Measurements from ENCODE around the gene ABHD4. TPM values are rescaled to one million over a fixed set of nuclear protein-coding genes. Genes with fewer than 3 reads are reported as not detected.
"Not testable (repeated sequence)": the region's sequence is repeated elsewhere in the genome, so short reads cannot be mapped to it uniquely, and the experiment has no call there.

Gene ABHD4
- total RNA-seq, 1 donor from 2014 or later, result 5.4 TPM

DNA sequence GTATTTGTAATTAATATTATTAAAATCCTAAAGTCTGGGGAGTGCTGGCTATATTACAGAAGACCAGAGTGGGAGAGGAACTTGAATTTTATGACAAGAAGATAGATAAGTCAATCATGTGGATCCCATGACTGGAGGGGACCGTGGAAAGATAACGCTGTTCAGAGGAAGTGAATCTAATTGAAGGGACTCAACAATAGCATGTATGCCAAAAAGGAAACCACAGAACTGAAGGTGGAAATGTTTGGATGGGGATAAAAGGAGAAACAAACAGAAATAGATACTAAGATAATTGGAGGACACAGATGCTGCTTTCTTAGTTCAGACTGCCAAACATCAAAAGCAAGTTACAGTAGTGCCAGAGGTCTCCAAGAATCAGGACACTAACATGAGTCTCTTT, 24.9 kb downstream of the ABHD4 start:
- DNase-seq (ENCODE audit: low read depth in 2 of 2), result peak; percentile 12 to 79

- DNase-seq (ENCODE audit: low read depth in 2 of 2), result no peak
These were observed 28.5 kb downstream of the ABHD4 start for GRCh38 chr14:22626590-22626989.

DNA sequence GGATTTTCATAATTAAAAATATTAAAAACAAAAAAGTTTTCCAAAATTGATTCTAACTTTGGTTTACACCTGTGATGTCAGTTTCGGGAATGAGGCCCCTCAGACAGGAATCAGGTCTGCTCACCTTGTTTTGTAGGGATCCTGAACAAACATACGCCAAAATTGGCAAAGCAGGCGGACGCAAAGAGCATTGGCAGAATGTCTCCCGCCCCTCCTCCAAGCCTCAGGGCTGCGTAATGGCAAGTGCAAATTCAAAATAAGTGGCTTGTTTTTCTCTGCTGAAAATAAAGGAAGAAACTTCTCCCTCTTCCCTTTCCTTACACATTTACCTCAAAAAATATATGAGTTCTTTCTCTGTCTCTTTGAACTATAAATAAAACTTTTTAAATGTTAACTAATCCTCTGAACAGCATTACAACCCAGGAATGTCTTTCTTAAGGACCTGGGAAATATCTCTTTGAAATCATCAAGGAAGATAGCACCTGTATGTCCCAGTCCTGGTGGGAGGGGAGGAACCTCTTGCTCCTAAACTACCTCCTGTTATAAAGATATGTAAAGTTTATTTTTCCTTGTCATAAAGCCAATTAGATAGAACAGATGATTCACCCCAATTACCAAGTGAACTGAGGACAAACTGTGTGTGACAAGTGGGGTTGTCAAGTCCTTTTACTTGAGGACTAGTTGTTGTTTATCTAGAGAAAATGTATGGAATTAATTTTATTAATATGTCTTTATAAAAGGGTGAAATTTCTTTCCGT, 29.6 kb downstream of the ABHD4 start:
- no peak for DNase-seq (ENCODE audit: low read depth in 2 of 2)

DNA sequence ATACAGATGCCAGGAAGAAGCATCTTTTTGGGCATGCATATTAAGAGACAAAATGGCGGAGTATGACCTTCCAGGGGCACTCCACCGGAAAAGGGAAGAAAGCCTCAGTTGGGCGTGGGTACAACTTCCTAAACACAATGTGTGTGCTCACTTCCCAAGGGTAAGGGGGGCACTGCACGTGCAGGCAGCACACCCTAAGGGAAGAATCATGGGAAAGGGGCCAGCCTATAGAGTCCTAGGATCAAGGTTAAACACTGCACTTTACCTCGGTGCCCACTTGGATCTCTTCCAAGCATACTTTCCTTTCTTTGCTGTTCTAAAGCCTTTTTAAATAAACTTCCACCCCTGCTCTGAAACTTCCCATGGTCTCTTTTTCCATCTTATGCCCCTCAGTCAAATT, 31.3 kb downstream of the ABHD4 start:
- DNase-seq (ENCODE audit: low read depth in 2 of 2), result no peak

GRCh38 chr14:22630066-22630465, 32.0 kb downstream of the ABHD4 start:
- no peak for DNase-seq (ENCODE audit: low read depth in 2 of 2)

DNA sequence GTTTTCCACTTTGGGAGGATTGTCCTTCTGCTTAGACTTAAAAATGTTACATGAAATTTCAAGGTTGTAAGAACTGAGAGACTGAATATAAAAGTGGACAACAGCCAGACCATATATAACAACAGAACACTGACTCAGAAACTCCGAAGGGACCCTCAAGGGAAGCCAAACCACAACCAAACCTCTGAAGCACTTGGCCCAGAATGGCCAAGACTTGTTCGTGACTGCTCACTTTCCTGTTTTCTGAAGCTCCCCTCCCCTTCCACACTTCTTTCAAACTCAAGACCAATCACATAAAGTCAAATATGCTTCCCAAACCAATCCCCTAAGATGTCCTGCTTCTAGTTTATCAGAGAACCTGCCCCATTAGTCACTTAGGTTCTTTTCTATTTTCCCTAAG, 32.4 kb downstream of the ABHD4 start:
- DNase-seq (ENCODE audit: low read depth in 2 of 2), result no peak

DNA sequence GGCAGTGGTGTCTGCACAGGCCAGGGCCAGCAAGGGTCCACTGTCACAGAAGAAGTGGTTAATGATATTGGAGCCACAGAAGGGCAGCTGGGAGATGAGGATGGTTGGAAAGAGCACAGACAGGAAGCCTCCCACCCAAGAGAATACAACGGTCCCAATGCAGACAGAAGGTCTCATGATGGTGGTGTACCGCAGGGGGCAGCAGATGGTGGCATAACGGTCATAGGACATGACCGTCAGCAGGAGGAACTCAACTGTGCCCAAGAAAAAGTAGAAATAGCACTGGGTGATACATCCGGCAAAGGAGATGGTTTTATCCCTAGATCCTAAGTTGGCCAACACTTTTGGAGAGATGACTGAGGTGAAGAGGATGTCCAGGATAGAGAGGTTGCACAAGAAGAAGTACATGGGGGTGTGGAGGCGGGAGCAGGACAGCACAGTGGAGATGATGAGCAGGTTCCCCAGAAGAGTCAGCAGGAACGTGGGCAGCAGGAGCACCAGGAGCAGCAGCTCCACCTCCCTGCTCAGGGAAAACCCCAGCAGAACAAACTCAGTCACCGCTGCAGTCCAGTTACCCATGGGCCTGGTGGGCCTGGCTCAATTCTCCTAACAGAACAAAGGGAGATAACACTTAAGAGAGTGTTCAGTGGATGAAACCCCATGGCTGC, 36.3 kb downstream of the ABHD4 start:
- DNase-seq (ENCODE audit: low read depth in 2 of 2), result no peak

DNA sequence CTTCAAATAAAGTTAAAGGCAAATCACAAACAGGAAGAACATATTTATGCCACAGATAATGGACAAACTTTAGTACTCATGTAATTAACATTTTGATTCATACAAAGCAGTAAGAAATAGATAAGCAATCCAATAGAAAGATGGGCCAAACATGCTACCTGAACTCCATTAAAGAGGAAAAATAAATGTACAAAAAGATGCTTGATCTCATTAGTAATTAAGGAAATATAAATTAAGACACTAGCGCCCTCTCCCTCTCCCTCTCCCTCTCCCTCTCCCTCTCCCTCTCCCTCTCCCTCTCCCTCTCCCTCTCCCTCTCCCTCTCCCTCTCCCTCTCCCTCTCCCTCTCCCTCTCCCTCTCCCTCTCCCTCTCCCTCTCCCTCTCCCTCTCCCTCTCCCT, 37.9 kb downstream of the ABHD4 start:
- not testable (repeated sequence) for DNase-seq (ENCODE audit: low read depth in 2 of 2)

GRCh38 chr14:22640192-22640591, 42.1 kb downstream of the ABHD4 start:
- DNase-seq (ENCODE audit: low read depth in 2 of 2), result no peak

- no peak for DNase-seq (ENCODE audit: low read depth in 2 of 2)
These were observed 43.7 kb downstream of the ABHD4 start for GRCh38 chr14:22641846-22642245.

GRCh38 chr14:22644305-22644635, 46.2 kb downstream of the ABHD4 start, which contains the start of gene OR6J1:
TSS of gene OR6J1 (minus strand) at chr14:22644352. CDS start at chr14:22634811, 9,541 bp downstream.
- DNase-seq (ENCODE audit: low read depth in 2 of 2), result no peak

- DNase-seq (ENCODE audit: low read depth in 2 of 2), result no peak
These were observed 48.6 kb downstream of the ABHD4 start for GRCh38 chr14:22646570-22647254.

- no peak for DNase-seq (ENCODE audit: low read depth in 2 of 2)
These were observed 50.4 kb downstream of the ABHD4 start for GRCh38 chr14:22648506-22648905.

GRCh38 chr14:22650046-22650739, 52.1 kb downstream of the ABHD4 start:
- no peak for DNase-seq (ENCODE audit: low read depth in 2 of 2)

DNA sequence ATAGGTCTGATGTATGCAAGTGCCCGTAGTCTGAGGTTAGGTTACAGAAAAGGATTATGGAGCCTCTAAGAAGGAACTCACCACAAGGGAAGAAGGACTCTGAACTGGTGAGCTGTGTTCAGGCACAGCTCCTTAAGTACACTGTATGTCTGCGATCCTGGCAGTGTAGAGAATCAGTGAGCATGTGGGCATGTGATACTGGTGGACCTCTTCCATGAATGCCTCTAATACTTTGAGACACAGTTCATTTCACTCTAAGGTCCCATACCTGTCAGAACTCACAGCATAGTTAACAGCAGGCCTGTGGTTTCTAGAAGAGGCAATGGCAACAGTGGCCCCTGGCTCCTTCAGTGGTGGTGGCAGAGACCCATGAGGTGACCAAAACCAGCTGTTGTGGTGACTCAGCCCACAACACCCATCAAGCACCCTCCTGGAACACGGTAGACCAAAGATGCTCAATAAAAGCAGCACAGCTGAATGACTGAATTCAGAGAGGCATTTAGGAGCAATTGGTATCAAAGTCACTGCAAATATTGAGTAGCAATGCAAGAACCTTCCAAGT, 52.9 kb downstream of the ABHD4 start:
- DNase-seq (ENCODE audit: low read depth in 2 of 2), result no peak

DNA sequence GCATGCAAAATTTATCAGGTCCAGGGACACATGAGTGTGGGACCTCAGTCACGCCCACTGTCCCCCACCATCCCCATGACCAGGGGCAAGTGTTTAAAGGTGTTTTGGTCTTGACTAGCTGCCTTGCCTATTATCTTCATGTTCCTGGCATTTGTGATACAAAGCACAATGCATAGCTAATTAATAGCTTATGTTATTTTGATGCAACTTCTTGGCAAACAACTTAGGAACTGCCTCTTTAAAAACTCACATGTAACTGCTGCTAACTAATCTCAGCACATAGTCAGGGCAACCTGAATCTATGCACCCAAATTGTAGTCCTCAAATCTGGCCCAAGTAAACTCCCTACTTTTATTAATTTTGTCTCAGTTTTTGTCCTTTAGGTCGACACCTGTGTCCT, 53.5 kb downstream of the ABHD4 start:
- no peak for DNase-seq (ENCODE audit: low read depth in 2 of 2)

GRCh38 chr14:22653012-22653621, 55.0 kb downstream of the ABHD4 start:
- peak; percentile 51 to 74 for DNase-seq (ENCODE audit: low read depth in 2 of 2)

- peak in 1 of 2 donors; percentile 23 for DNase-seq (ENCODE audit: low read depth in 2 of 2)
These were observed 58.1 kb downstream of the ABHD4 start for GRCh38 chr14:22656226-22656625.

- peak in 1 of 2 donors; percentile 21 for DNase-seq (ENCODE audit: low read depth in 2 of 2)
These were observed 59.0 kb downstream of the ABHD4 start for GRCh38 chr14:22656945-22657731.

GRCh38 chr14:22657861-22658260, 59.8 kb downstream of the ABHD4 start:
- peak; percentile 53 to 83 for DNase-seq (ENCODE audit: low read depth in 2 of 2)
